HG02623 (cell line): ENCODE data around the gene CCNY.

ENCODE experiments used
- ATAC-seq: cut with Tn5 transposase; IDR thresholded peaks from one replicate; pipeline ENCODE4 v1.9.1; 2021; ENCODE audit warnings: moderate library complexity; ENCODE audit not compliant: unreplicated experiment

The CCNY gene

DNA sequence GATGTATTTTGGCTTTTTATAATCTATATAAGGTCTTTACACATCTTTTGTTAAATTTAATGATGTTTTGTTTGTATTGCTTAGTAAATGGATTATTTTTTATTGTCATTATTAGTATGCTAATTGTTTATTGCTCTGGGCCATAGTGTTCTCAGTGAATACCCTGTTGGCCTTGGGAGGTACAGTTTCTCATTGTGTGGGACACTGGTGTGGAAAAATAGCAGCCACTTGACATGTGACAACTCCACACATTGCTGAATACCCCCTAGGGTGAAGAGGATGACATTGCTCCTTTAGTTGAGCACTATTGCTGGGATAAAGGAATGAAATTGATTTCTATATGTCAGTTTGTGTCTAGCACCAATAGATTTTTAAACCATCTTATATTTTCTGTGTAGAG is 130.9 kb downstream of the CCNY start:
- ATAC-seq = no peak

DNA sequence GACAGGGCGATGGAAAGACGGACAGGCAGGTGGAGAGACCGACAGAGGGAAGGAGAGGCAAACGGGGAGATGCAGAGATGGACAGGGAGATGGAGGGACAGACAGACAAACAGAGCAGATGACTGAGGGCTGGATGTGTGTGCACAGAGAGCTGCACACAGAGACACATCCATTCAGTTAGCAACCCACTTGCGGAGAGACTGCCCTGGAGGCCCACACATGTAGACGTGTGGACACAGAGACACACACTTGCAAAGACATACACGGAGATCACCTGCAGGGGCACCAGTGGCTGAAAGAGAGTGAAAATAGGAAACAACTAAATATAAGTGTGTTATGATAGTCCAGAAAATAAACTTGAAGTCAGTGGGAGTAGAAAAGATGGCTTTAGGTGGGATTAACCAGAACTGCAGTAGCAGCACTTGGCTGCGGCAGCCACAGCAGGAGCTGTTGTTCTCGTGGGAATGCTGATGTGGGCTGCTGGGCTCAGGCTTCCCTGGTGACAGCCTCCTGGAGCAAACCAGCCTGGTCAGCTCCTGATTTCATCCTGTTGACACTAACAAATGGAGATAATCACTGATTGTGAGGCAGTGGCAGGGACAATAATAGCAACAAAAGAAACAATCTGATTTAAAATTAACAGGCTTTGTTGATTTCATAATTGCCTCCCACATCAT is 134.1 kb downstream of the CCNY start:
- no peak for ATAC-seq

- no peak for ATAC-seq
These were observed 134.6 kb downstream of the CCNY start for GRCh38 chr10:35470925-35471315.

DNA sequence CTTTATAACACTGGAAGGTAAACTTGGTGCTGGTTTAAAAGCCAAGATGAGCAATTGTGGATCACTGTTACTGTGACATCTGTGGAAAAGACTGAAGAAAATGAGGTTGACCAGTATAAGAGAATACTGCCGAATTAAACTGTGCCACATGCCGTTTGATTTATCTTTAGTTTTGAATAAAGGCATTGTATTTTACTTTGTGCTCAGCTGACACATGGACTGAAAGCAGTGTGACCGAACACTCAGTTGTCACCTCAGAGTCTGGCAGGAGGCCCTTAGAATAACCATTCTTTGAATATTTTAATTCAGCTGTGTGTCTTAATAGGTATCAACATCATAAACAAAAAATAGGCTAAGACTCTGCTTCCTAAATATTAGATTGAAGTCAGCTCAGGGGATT is 135.1 kb downstream of the CCNY start:
- ATAC-seq = no peak

GRCh38 chr10:35480142-35480541 is 143.8 kb downstream of the CCNY start:
- ATAC-seq = no peak

- no peak for ATAC-seq
These were observed 145.1 kb downstream of the CCNY start for GRCh38 chr10:35481413-35481812.

DNA sequence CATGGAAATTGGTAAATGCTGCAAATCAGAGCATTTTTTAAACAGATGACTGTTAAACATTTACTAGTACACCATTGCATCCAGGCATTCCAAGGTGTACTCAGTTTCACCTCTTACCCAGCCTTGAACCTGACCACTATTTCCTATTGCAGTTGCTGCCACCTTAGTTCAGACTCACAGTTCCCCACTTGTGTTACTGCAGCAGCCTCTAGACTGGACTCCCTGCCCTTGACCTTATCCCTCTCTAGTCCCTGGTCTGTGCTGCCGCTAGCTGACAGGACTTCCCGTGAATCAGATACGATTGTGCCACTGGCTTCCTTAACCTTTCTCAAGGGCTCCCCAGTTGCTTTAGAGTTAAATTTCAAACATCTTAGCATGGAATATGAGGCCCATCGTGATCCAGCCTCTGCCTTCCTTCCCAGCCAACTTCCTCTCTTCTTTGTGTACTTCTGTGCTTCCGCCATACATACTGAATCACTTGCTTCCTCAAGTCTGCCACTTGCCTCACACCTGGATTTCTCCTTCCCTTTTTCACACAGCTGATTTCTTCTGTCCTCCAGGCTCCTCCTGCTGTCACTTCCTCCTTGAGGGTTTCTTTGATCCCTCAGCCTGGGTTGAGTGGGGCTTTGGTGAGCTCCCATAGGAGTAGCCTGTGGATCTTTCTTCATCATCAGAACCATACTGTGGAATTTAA is 150.1 kb downstream of the CCNY start:
- no peak for ATAC-seq

DNA sequence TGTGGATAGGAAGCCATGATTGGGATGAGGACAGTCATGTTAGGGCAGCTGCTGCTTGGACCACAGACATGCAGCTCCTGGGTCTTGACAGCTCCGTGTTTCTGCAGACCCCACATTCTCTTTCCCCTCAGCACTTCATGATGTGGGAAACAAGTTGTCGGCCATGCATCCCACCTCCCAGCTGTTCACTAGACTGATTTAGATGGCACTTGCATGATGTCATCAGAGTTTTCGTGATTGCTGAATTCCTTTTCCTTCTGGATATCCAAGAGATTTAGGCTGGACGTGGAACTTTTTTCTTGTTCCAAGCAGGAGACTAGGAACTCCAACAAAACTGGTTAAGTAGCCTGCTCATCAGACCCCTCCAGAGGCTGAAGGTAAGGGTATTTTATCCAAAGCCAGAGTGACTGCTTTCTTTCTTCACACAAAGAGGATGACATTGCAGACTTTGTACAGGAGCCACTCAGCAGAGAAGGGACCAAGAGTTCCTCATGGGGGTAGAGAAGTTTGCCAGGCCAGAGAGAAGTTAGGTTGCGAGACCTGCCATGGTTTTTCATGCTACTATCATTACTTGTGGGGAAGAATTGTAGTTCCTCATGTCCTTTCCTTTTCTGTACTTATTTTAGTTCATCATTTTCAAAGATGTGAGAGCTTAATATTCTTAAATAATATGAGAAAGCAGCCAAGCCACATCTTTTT is 151.2 kb downstream of the CCNY start:
- no peak for ATAC-seq

GRCh38 chr10:35488228-35488627 is 151.9 kb downstream of the CCNY start:
- no peak for ATAC-seq

DNA sequence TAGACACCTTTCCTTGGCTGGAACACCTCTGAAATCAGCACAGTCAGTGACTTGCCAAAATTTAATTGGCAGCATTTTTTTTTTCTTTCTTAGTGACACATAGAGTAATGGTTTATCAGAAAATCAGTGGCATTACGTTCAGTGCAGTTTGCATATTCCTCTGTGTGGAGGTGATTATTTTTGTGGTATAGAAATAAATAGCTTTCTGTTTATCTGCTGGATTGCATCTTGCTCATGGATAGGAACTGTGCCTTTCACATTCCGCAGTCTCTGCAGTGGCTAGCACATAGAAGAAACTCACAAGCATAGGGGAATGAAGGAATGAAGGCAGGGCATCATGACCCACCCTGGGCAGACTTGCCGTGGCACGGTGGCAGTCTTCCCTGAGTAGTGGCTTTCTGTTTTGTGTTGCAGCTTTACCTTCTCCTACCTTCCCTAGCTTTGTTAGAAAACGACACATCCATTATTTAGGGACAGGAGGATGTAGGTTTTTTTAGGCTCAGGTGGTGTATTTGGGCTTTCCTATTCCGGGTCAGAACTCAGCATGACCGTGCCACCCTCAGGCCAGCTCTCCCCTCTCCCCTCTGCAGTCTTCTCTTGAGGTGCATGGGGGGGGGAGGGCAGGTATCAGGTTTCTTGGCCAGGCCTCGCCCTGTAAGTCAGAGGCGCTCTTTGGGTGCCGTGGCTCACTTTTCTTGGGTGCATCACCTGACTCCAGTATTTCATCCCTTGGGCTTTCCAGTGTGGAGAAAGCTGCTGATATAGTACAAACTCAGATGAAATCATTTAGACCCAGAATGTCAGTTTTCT is 156.3 kb downstream of the CCNY start:
- ATAC-seq = no peak

GRCh38 chr10:35493196-35494118 is 157.1 kb downstream of the CCNY start:
- ATAC-seq = no peak

DNA sequence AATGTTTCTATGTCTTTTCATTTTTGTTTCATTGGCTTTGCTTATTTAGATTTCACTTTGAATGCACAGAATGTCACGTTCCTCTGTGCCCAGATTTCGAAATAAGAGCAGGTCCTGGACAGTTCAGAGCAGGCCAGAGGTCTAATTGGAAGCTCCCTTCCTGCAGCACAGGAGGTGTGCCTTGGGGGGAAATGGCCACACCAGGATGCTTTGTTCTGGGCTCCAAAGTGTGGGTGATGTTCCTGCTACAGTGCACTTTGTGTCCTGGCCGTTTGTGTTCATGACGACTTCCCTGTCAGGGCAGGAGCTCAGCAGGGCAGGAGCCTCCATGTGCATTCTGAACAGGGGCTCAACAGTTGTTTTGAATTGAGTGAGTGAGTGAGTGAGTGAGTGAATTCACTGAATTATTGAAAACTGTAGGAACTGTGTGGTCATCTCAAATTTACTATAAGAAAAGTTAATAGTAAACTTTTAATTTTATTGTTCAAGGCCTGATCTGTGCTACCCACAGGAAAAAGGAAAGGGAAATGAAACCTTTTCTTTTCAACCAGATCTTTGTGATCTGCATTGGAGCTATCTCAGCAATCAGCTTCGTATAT is 159.3 kb downstream of the CCNY start:
- peak; percentile 34 for ATAC-seq

DNA sequence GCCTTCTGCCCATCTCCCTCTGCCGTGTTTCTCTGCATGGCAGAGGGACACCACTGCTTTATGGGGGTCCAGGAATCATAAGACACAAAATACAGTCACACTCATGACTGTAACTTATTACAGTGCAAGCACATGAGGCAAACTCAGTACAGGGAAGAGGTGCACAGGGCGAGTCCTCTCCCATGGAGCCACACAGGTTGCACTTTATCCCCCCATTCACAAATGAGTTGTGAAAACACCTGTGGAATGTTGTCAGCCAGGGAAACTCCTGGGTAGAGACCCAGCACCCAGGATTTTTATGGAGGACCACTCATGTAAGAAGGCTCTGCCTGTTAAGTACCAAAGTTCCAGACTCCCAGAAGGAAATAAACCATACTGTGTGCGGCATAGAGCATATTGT is 161.6 kb downstream of the CCNY start:
- ATAC-seq = no peak

- ATAC-seq = peak; percentile 62
These were observed 162.4 kb downstream of the CCNY start for GRCh38 chr10:35498693-35499092.

DNA sequence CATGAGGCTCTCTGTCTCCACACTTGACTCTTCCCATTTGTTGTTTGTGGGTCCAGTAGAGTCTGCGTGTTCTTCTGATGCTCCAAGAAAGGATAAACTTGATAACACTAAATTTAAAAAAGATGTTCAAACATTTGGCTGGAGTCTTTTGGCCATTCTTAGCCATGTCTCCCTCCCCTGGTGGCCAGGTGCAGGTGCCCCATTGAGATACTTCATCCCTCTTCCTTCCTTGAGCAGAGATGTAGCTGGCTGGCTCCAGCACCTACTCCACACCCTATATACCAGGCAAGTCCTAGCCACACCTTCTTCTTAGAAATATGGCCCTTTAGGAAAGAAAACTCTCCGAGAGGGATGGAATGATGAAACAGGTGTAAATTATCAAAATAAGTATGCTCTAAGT is 165.6 kb downstream of the CCNY start:
- no peak for ATAC-seq

- ATAC-seq = no peak
These were observed 166.4 kb downstream of the CCNY start for GRCh38 chr10:35502692-35503091.

- no peak for ATAC-seq
These were observed 167.3 kb downstream of the CCNY start for GRCh38 chr10:35503578-35503977.

GRCh38 chr10:35504132-35504531 is 167.8 kb downstream of the CCNY start:
- no peak for ATAC-seq

GRCh38 chr10:35505241-35505873 is 169.0 kb downstream of the CCNY start:
- ATAC-seq = no peak
